Keratinocyte (primary cell): ENCODE measurements around the gene BBS9. TPM values are rescaled to one million over a fixed set of nuclear protein-coding genes. Genes with fewer than 3 reads are reported as not detected.
"Not testable (repeated sequence)": the region's sequence is repeated elsewhere in the genome, so short reads cannot be mapped to it uniquely, and the experiment has no call there.

Experiments used
- DNase-seq: peaks from one replicate; pipeline ENCODE4 v3.0.0-alpha.2; 2011; ENCODE audit warnings: low read depth, missing footprints, low spot score
- FAIRE-seq: peaks from 2 replicates; lab custom pipeline; 2011; peaks lifted over from hg19 to GRCh38; lab: Jason Lieb, UNC
- H2AFZ ChIP-seq: 2 replicates; pipeline ENCODE4 v1.6.0; 2012; ENCODE audit warnings: low read length, control low read depth, inconsistent platforms; ENCODE audit not compliant: control insufficient read depth
- H3K27ac ChIP-seq: 2 replicates; pipeline ENCODE4 v1.5.1; 2011; ENCODE audit warnings: low read length; ENCODE audit not compliant: control insufficient read depth, insufficient read depth
- H3K27me3 ChIP-seq: 3 replicates; pipeline ENCODE4 v1.6.0; 2011; ENCODE audit warnings: low read length; ENCODE audit not compliant: control insufficient read depth, insufficient read depth; ENCODE audit errors: extremely low read depth
- H3K36me3 ChIP-seq, 2 experiments: 2 replicates in 1 of 2; 3 replicates in 1 of 2; pipeline ENCODE4 v1.5.1; 2011; ENCODE audit warnings: low read length in 2 of 2, mild to moderate bottlenecking in 1 of 2; ENCODE audit not compliant: control insufficient read depth in 2 of 2, insufficient read depth in 2 of 2; ENCODE audit errors: extremely low read depth in 1 of 2
- H3K4me1 ChIP-seq: 3 replicates; pipeline ENCODE4 v1.5.1; 2011; ENCODE audit warnings: low read length; ENCODE audit not compliant: control insufficient read depth, insufficient read depth; ENCODE audit errors: extremely low read depth
- H3K4me2 ChIP-seq: 3 replicates; pipeline ENCODE4 v1.6.0; 2011; ENCODE audit warnings: low read depth, low read length; ENCODE audit not compliant: control insufficient read depth, insufficient read depth; ENCODE audit errors: extremely low read depth
- H3K4me3 ChIP-seq, 3 experiments: fragments of 200-600 bp in 1 of 3; sonication (generic) in 1 of 3; 2 replicates in 2 of 3; 3 replicates in 1 of 3; pipeline ENCODE4 v1.5.1; 2011 to 2016; ENCODE audit warnings: low read length in 3 of 3, mild to moderate bottlenecking in 3 of 3, control low read depth in 2 of 3, inconsistent platforms in 1 of 3, low read depth in 1 of 3, mixed read lengths in 1 of 3, mixed run types in 1 of 3, moderate library complexity in 1 of 3; ENCODE audit not compliant: control insufficient read depth in 2 of 3, insufficient read depth in 2 of 3; ENCODE audit errors: extremely low read depth in 1 of 3
- H3K79me2 ChIP-seq: 2 replicates; pipeline ENCODE4 v1.6.0; 2012; ENCODE audit warnings: low read length; ENCODE audit not compliant: control insufficient read depth, insufficient read depth
- H3K9ac ChIP-seq: 3 replicates; pipeline ENCODE4 v1.6.0; 2011; ENCODE audit warnings: low read length; ENCODE audit not compliant: control insufficient read depth, insufficient read depth; ENCODE audit errors: extremely low read depth
- H3K9me1 ChIP-seq: 3 replicates; pipeline ENCODE4 v1.6.0; 2011; ENCODE audit warnings: low read length; ENCODE audit not compliant: control insufficient read depth, insufficient read depth; ENCODE audit errors: extremely low read depth
- H3K9me3 ChIP-seq: 2 replicates; pipeline ENCODE4 v1.5.1; 2012; ENCODE audit warnings: low read depth, low read length; ENCODE audit not compliant: control insufficient read depth
- H4K20me1 ChIP-seq: 3 replicates; pipeline ENCODE4 v1.6.0; 2011; ENCODE audit warnings: low read length; ENCODE audit not compliant: control insufficient read depth, insufficient read depth; ENCODE audit errors: extremely low read depth
- EZH2 ChIP-seq: IDR thresholded peaks from one replicate; pipeline ENCODE4 v1.6.1; 2012; ENCODE audit warnings: inconsistent platforms, mild to moderate bottlenecking, low read length, moderate library complexity
- dilution Hi-C: fragments of 300-500 bp; cut with MboI; formaldehyde crosslinking; loops from one replicate; pipeline ENCODE4 v1.7.0; 2020; ENCODE audit warnings: low sequenced_read_pairs; ENCODE audit not compliant: extremely low pct_ligation_motif_present
- polyA plus RNA-seq, 5 experiments: library from polyadenylated mRNA; depleted of rRNA in 3 of 5; stranded (reverse) in 3 of 5; stranded (forward) in 1 of 5; unstranded in 1 of 5; fragments of >200 nt; gene quantifications; 1 replicate in 1 of 5; 2 replicates in 3 of 5; 3 replicates in 1 of 5; pipeline versions ENCODE4 v1.2.1 to v1.2.3, GENCODE V29; 2011 to 2012; ENCODE audit warnings: missing spikeins in 2 of 5, low read depth in 1 of 5, low replicate concordance in 1 of 5
- TF ChIP-seq, protein P1 (sequence below), 3 experiments: IDR thresholded peaks in 1 of 3; conservative IDR thresholded peaks in 1 of 3; optimal IDR thresholded peaks in 1 of 3; 2 replicates in 2 of 3; 3 replicates in 1 of 3; pipeline versions ENCODE3 to v1.5.1; 2011; ENCODE audit warnings: low read length in 3 of 3, mild to moderate bottlenecking in 3 of 3, moderate library complexity in 2 of 3, control low read depth in 1 of 3, inconsistent platforms in 1 of 3; ENCODE audit not compliant: insufficient read depth in 2 of 3; ENCODE audit errors: extremely low read depth in 1 of 3

Gene BBS9
- polyA plus RNA-seq, 1 donor (not counting 4 experiments of a cell fraction or from before 2014, with no cell fraction given), result 7.6 TPM

GRCh38 chr7:33477719-33478480, 348.5 kb downstream of the BBS9 start:
- FAIRE-seq, result no peak

DNA sequence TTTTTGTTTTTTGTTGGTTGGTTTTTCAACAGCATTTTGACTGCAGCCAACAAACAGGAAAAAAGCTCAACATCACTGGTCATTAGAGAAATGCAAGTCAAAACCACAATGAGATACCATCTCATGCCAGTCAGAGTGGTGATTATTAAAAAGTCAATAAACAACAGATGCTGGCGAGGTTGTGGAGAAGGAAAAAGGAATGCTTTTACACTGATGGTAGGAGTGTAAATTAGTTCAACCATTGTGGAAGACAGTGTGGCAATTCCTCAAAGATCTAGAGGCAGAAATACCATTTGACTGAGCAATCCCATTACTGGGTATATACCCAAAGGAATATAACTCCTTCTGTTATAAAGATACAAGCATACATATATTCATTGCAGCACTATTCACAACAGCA, 355.1 kb downstream of the BBS9 start:
- H2AFZ ChIP-seq, H3K9me1 ChIP-seq, H3K36me3 ChIP-seq, H3K4me2 ChIP-seq, H3K4me1 ChIP-seq, H3K9ac ChIP-seq, H3K27me3 ChIP-seq, H4K20me1 ChIP-seq, FAIRE-seq, H3K4me3 ChIP-seq, dilution Hi-C loops, DNase-seq, H3K79me2 ChIP-seq, H3K27ac ChIP-seq, H3K9me3 ChIP-seq: not testable (repeated sequence)

More at GRCh38 chr7:33477719-33478480, 348.5 kb downstream of the BBS9 start:
- dilution Hi-C loops, result no loop called here
- no peak overlapping the region for H3K4me2 ChIP-seq
- DNase-seq, result no peak
- no peak overlapping the region for H3K9ac ChIP-seq
- no peaks in the 10 kb centered on the region for H3K9me1 ChIP-seq
- no peaks in the 10 kb centered on the region for H3K36me3 ChIP-seq
- no peaks in the 10 kb centered on the region for H3K9me3 ChIP-seq
- no peak overlapping the region for H2AFZ ChIP-seq
- no peak overlapping the region for H3K27ac ChIP-seq
- H3K27me3 ChIP-seq, result no peaks in the 10 kb centered on the region
- H3K79me2 ChIP-seq, result no peaks in the 10 kb centered on the region
- no peaks in the 10 kb centered on the region for H4K20me1 ChIP-seq
- TF ChIP-seq EZH2, result no peak
- TF ChIP-seq, protein P1, sequence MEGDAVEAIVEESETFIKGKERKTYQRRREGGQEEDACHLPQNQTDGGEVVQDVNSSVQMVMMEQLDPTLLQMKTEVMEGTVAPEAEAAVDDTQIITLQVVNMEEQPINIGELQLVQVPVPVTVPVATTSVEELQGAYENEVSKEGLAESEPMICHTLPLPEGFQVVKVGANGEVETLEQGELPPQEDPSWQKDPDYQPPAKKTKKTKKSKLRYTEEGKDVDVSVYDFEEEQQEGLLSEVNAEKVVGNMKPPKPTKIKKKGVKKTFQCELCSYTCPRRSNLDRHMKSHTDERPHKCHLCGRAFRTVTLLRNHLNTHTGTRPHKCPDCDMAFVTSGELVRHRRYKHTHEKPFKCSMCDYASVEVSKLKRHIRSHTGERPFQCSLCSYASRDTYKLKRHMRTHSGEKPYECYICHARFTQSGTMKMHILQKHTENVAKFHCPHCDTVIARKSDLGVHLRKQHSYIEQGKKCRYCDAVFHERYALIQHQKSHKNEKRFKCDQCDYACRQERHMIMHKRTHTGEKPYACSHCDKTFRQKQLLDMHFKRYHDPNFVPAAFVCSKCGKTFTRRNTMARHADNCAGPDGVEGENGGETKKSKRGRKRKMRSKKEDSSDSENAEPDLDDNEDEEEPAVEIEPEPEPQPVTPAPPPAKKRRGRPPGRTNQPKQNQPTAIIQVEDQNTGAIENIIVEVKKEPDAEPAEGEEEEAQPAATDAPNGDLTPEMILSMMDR (optimal IDR thresholded peaks at IDR 0.05 in 1 of 3, IDR thresholded peaks at IDR 0.05 in 1 of 3, conservative IDR thresholded peaks at IDR 0.05 in 1 of 3; ENCODE audit: extremely low read depth in 1 of 3, insufficient read depth in 2 of 3, low read length in 3 of 3), result no peak
- no peak overlapping the region for H3K4me3 ChIP-seq
- no peaks in the 10 kb centered on the region for H3K4me1 ChIP-seq
